Loucy (cell line): ENCODE data around the gene KIF22.

Experiments used
- CTCF ChIP-seq: fragments of 200-600 bp; sonication (generic); conservative IDR thresholded peaks from 2 replicates; pipeline ENCODE4 v1.5.1; 2014; ENCODE audit warnings: mild to moderate bottlenecking, antibody characterized with exemption, low read length
- EZH2phosphoT487 ChIP-seq: fragments of 200-600 bp; IDR thresholded peaks from 2 replicates; pipeline ENCODE4 v1.6.1; 2018; ENCODE audit warnings: antibody characterized with exemption, mild to moderate bottlenecking, moderate library complexity, borderline replicate concordance

- TF ChIP-seq CTCF (no peak), EZH2phosphoT487 (no peak)
These were observed 15.6 kb downstream of the KIF22 start, which contains the start of gene MAZ for GRCh38 chr16:29806099-29806579.
